Neural cell (in vitro differentiated cells): Measurements from ENCODE around the gene PTPN21.

Source experiments
- CTCF ChIP-seq: fragments of 450-650 bp; IDR thresholded peaks from 2 replicates; pipeline ENCODE4 v1.5.1; 2014; ENCODE audit warnings: antibody characterized with exemption, mild to moderate bottlenecking, moderate library complexity; ENCODE audit not compliant: poor library complexity, severe bottlenecking
- EP300 ChIP-seq: fragments of 450-650 bp; conservative IDR thresholded peaks from 2 replicates; pipeline ENCODE4 v1.6.1; 2014; ENCODE audit warnings: antibody characterized with exemption, mild to moderate bottlenecking, moderate library complexity; ENCODE audit not compliant: poor library complexity, severe bottlenecking
- EZH2 ChIP-seq: fragments of 200-600, 300-800 bp; shearing (Covaris generic), sonication (generic); IDR thresholded peaks from 2 replicates; pipeline ENCODE4 v1.6.1; 2014; ENCODE audit warnings: antibody characterized with exemption, low read length, borderline replicate concordance, mild to moderate bottlenecking; ENCODE audit not compliant: insufficient read depth, poor library complexity, severe bottlenecking
- MXI1 ChIP-seq: fragments of 450-650 bp; conservative IDR thresholded peaks from 2 replicates; pipeline ENCODE4 v1.6.1; 2014; ENCODE audit warnings: antibody characterized with exemption, mild to moderate bottlenecking; ENCODE audit not compliant: poor library complexity, severe bottlenecking
- POLR2AphosphoS5 ChIP-seq: IDR thresholded peaks from 2 replicates; pipeline ENCODE4 v1.6.1; 2012
- RAD21 ChIP-seq: fragments of 450-650 bp; conservative IDR thresholded peaks from 2 replicates; pipeline ENCODE4 v1.6.1; 2014; ENCODE audit warnings: antibody characterized with exemption, mild to moderate bottlenecking, moderate library complexity
- SMC3 ChIP-seq: fragments of 450-650 bp; conservative IDR thresholded peaks from 2 replicates; pipeline ENCODE4 v1.6.1; 2014; ENCODE audit warnings: antibody characterized with exemption, mild to moderate bottlenecking, moderate library complexity; ENCODE audit not compliant: poor library complexity
- TAF1 ChIP-seq: IDR thresholded peaks from 2 replicates; pipeline ENCODE4 v1.6.1; 2012; ENCODE audit warnings: low read depth
- TF ChIP-seq, protein P1 (sequence below): IDR thresholded peaks from 2 replicates; pipeline ENCODE4 v1.6.1; 2012; ENCODE audit warnings: borderline replicate concordance

DNA sequence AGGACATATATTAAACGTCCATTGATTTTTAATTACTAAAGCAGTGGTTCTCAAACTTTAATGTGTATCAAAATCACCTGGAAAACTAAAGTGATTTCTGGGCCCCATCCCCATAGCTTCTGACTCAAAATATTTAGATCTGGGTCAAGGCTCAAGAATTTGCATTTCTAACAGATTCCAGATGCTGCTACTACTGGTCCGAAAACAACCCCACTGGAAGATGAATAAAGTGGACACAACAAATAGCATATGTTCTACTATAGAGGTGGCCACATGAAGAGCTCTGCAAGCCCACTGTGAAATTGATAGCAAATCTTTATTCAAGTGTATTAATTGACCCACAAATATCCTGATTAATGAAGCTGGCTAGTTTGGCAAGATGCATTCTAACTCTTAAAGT lies 99.9 kb downstream of the PTPN21 start:
- TF ChIP-seq CTCF = no peak
- TF ChIP-seq MXI1 = no peak
- no peak for TF ChIP-seq POLR2AphosphoS5
- TF ChIP-seq RAD21 = no peak
- no peak for TF ChIP-seq SMC3
- TF ChIP-seq, protein P1, sequence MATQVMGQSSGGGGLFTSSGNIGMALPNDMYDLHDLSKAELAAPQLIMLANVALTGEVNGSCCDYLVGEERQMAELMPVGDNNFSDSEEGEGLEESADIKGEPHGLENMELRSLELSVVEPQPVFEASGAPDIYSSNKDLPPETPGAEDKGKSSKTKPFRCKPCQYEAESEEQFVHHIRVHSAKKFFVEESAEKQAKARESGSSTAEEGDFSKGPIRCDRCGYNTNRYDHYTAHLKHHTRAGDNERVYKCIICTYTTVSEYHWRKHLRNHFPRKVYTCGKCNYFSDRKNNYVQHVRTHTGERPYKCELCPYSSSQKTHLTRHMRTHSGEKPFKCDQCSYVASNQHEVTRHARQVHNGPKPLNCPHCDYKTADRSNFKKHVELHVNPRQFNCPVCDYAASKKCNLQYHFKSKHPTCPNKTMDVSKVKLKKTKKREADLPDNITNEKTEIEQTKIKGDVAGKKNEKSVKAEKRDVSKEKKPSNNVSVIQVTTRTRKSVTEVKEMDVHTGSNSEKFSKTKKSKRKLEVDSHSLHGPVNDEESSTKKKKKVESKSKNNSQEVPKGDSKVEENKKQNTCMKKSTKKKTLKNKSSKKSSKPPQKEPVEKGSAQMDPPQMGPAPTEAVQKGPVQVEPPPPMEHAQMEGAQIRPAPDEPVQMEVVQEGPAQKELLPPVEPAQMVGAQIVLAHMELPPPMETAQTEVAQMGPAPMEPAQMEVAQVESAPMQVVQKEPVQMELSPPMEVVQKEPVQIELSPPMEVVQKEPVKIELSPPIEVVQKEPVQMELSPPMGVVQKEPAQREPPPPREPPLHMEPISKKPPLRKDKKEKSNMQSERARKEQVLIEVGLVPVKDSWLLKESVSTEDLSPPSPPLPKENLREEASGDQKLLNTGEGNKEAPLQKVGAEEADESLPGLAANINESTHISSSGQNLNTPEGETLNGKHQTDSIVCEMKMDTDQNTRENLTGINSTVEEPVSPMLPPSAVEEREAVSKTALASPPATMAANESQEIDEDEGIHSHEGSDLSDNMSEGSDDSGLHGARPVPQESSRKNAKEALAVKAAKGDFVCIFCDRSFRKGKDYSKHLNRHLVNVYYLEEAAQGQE = no peak
- no peak for TF ChIP-seq EZH2
- no peak for TF ChIP-seq EP300
- no peak for TF ChIP-seq TAF1
